Fibroblast of lung (primary cell): ENCODE measurements around the gene KSR2.

ENCODE experiments used
- EZH2 ChIP-seq: IDR thresholded peaks from 2 replicates; pipeline ENCODE4 v1.5.1; 2012; ENCODE audit warnings: low read length, control low read depth, mild to moderate bottlenecking; ENCODE audit errors: missing control alignments
- TF ChIP-seq, protein P1 (sequence below), 2 donors: IDR thresholded peaks in 1 of 2; conservative IDR thresholded peaks in 1 of 2; 1 replicate in 1 of 2; 2 replicates in 1 of 2; pipeline ENCODE4 v1.5.1; 2011 to 2012; ENCODE audit warnings: low read length in 2 of 2, control low read depth in 1 of 2, inconsistent platforms in 1 of 2, low read depth in 1 of 2, mild to moderate bottlenecking in 1 of 2

DNA sequence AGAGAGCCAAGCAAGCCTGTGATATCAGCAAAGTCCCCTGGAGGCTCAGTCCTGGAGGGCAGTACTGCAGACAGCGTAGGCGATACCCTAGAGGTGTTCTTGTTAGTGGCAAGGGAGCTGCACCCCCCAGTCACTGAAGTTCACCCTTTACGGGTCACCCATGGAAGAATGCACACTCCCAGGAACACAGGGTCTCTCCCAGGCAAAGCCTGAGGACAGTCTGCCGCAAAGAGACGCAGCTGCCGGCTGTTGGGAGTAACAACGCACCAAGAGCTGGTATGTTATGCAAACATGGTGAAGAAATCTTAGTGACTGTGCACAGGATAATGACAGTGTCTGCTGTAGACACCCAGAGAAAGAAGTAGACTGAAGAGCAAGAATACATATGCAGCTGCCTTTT lies 563.9 kb downstream of the KSR2 start:
- TF ChIP-seq, protein P1, sequence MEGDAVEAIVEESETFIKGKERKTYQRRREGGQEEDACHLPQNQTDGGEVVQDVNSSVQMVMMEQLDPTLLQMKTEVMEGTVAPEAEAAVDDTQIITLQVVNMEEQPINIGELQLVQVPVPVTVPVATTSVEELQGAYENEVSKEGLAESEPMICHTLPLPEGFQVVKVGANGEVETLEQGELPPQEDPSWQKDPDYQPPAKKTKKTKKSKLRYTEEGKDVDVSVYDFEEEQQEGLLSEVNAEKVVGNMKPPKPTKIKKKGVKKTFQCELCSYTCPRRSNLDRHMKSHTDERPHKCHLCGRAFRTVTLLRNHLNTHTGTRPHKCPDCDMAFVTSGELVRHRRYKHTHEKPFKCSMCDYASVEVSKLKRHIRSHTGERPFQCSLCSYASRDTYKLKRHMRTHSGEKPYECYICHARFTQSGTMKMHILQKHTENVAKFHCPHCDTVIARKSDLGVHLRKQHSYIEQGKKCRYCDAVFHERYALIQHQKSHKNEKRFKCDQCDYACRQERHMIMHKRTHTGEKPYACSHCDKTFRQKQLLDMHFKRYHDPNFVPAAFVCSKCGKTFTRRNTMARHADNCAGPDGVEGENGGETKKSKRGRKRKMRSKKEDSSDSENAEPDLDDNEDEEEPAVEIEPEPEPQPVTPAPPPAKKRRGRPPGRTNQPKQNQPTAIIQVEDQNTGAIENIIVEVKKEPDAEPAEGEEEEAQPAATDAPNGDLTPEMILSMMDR (conservative IDR thresholded peaks at IDR 0.05 in 1 of 2, IDR thresholded peaks at IDR 0.05 in 1 of 2; ENCODE audit: low read depth in 1 of 2, low read length in 2 of 2), result no peak
- TF ChIP-seq EZH2, result no peak
